Fibroblast of the aortic adventitia (primary cell): ENCODE measurements around the gene HPS5. TPM values are rescaled to one million over a fixed set of nuclear protein-coding genes. Genes with fewer than 3 reads are reported as not detected.

Source experiments
- DNase-seq: peaks from one replicate; pipeline ENCODE4 v3.0.0-alpha.2; 2010; ENCODE audit warnings: low read depth
- H3K4me3 ChIP-seq: 2 replicates; pipeline ENCODE4 v1.5.1; 2011; ENCODE audit warnings: low read depth, mild to moderate bottlenecking, control low read depth, low read length, moderate library complexity
- CTCF ChIP-seq: IDR thresholded peaks from 2 replicates; pipeline ENCODE4 v1.5.1; 2011; ENCODE audit warnings: mild to moderate bottlenecking, low read length, control low read depth, inconsistent platforms; ENCODE audit not compliant: insufficient read depth
- total RNA-seq: library from RNA; depleted of rRNA; stranded (reverse); fragments of >200 nt; gene quantifications from 2 replicates; pipeline ENCODE4 v1.2.3, GENCODE V29; 2012; ENCODE audit warnings: low replicate concordance

Gene HPS5
- total RNA-seq, 1 donor, result 32.3 TPM

- DNase-seq, result peak; percentile 70
- no peak for TF ChIP-seq CTCF
- H3K4me3 ChIP-seq, result no peak overlapping the region
Measured at GRCh38 chr11:18312663-18313420, 9.1 kb downstream of the HPS5 start.

- TF ChIP-seq CTCF, result no peak
- no peak overlapping the region for H3K4me3 ChIP-seq
- peak; percentile 76 for DNase-seq
Measured at GRCh38 chr11:18312012-18312411, 9.9 kb downstream of the HPS5 start.

- no peak overlapping the region for H3K4me3 ChIP-seq
- DNase-seq, result no peak
- no peak for TF ChIP-seq CTCF
Measured at GRCh38 chr11:18310800-18311340, 11.1 kb downstream of the HPS5 start.

- no peak for TF ChIP-seq CTCF
- DNase-seq, result no peak
- no peak overlapping the region for H3K4me3 ChIP-seq
Measured at GRCh38 chr11:18309691-18310090, 12.2 kb downstream of the HPS5 start.

- no peak for DNase-seq
- H3K4me3 ChIP-seq, result no peak overlapping the region
- no peak for TF ChIP-seq CTCF
Measured at GRCh38 chr11:18308242-18308641, 13.7 kb downstream of the HPS5 start.

- no peak for TF ChIP-seq CTCF
- DNase-seq, result no peak
Measured at GRCh38 chr11:18307461-18308139, 14.3 kb downstream of the HPS5 start.

More at GRCh38 chr11:18307461-18308139, 14.3 kb downstream of the HPS5 start:
- no peak overlapping the region for H3K4me3 ChIP-seq
